ENCODE results near the gene XPNPEP3.

DNA sequence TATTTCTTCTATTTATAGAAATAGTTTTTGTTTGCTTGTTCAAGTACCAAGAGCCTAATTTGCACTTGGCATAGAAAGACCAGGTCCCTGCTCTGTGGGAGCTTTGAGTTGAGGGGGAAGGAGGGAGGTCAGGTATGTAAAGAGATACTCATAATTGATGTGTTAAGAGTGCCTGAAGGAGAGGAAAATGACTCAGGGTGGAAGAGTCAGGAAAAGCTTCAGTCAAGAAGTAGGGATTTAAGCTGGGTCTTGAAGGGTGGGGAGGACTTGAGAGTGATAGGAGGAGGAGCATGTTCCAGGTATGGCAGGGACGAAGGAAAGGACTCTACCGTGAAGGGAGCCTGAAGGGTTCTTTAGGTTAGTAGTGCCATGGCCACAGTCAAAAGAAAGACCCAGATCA is 103.2 kb downstream of the XPNPEP3 start:
- TF ChIP-seq POLR2A (IDR thresholded peaks at IDR 0.05): no peak
- TF ChIP-seq, protein P1, sequence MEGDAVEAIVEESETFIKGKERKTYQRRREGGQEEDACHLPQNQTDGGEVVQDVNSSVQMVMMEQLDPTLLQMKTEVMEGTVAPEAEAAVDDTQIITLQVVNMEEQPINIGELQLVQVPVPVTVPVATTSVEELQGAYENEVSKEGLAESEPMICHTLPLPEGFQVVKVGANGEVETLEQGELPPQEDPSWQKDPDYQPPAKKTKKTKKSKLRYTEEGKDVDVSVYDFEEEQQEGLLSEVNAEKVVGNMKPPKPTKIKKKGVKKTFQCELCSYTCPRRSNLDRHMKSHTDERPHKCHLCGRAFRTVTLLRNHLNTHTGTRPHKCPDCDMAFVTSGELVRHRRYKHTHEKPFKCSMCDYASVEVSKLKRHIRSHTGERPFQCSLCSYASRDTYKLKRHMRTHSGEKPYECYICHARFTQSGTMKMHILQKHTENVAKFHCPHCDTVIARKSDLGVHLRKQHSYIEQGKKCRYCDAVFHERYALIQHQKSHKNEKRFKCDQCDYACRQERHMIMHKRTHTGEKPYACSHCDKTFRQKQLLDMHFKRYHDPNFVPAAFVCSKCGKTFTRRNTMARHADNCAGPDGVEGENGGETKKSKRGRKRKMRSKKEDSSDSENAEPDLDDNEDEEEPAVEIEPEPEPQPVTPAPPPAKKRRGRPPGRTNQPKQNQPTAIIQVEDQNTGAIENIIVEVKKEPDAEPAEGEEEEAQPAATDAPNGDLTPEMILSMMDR (IDR thresholded peaks at IDR 0.05): no peak
